Prostate gland (tissue), 2 donors: ENCODE data around the gene FCF1. TPM values are rescaled to one million over a fixed set of nuclear protein-coding genes. Genes with fewer than 3 reads are reported as not detected.

Experiments used
- DNase-seq: peaks from one replicate; pipeline ENCODE4 v3.0.0-alpha.2; 2019; ENCODE audit warnings: low spot score
- H3K27ac ChIP-seq, 2 donors: fragments of 200-600 bp; sonication (generic); 2 replicates each; pipeline ENCODE4 v1.5.1; 2017 to 2019
- H3K27me3 ChIP-seq: fragments of 200-600 bp; sonication (generic); replicated peaks from 2 replicates; pipeline ENCODE4 v1.5.1; 2019; ENCODE audit not compliant: insufficient read depth
- H3K36me3 ChIP-seq, 2 donors: fragments of 200-600 bp; sonication (generic); 1 replicate in 1 of 2; 2 replicates in 1 of 2; pipeline versions ENCODE4 v1.5.1 to v1.8.1; 2017 to 2019
- H3K4me1 ChIP-seq: fragments of 200-600 bp; sonication (generic); replicated peaks from 2 replicates; pipeline ENCODE4 v1.5.1; 2019
- H3K4me3 ChIP-seq, 2 donors: fragments of 200-600 bp; sonication (generic); 2 replicates each; pipeline ENCODE4 v1.5.1; 2017 to 2019
- H3K9me3 ChIP-seq: fragments of 200-600 bp; sonication (generic); 2 replicates; pipeline ENCODE4 v1.5.1; 2017
- CTCF ChIP-seq, 4 experiments: fragments of 200-600 bp in 2 of 4; fragments of 450-650 bp in 2 of 4; sonication (generic) in 2 of 4; IDR thresholded peaks; 1 replicate in 3 of 4; 2 replicates in 1 of 4; pipeline ENCODE4 v1.5.1; 2016 to 2019; ENCODE audit warnings: antibody characterized with exemption in 4 of 4, mild to moderate bottlenecking in 2 of 4, moderate library complexity in 2 of 4
- POLR2A ChIP-seq: fragments of 450-650 bp; IDR thresholded peaks from one replicate; pipeline ENCODE4 v1.6.1; 2016; ENCODE audit warnings: antibody characterized with exemption, mild to moderate bottlenecking
- POLR2AphosphoS5 ChIP-seq: sonication (generic); formaldehyde crosslinking; IDR thresholded peaks from one replicate; pipeline ENCODE4 v1.6.1; 2017; ENCODE audit warnings: antibody characterized with exemption
- WGBS: methylation state at CpG from one replicate; pipeline ENCODE4 v1.1.5; 2018; 5-methylcytosine and 5-hydroxymethylcytosine counted together
- intact Hi-C: fragments of 100-400 bp; cut with DNase I; formaldehyde crosslinking; loops from one replicate; pipeline ENCODE4 v1.14.2; 2022
- total RNA-seq, 2 donors: library from RNA; depleted of rRNA; stranded (reverse); fragments of >200 nt; gene quantifications; one replicate each; pipeline ENCODE4 v1.1.0, GENCODE V29; 2016

Gene FCF1
- total RNA-seq, 2 donors from 2014 or later = 24.2 to 26.0 TPM

GRCh38 chr14:74713395-74713735 is 421 bp downstream of the FCF1 start:
- H3K4me3 ChIP-seq = peak overlapping the region; percentile 53 to 72
- 16% methylated on average over 6 of the region's 6 CpGs for WGBS

GRCh38 chr14:74720526-74720925 is 7.6 kb downstream of the FCF1 start:
- DNase-seq = no peak
- no peak overlapping the region for H3K27ac ChIP-seq
- no peaks in the 10 kb centered on the region for H3K9me3 ChIP-seq
- intact Hi-C loops = no loop called here
- H3K4me1 ChIP-seq = no peaks in the 10 kb centered on the region
- no peaks in the 10 kb centered on the region for H3K27me3 ChIP-seq
- TF ChIP-seq POLR2A (no peak), POLR2AphosphoS5 (no peak), CTCF (IDR thresholded peaks at IDR 0.05) (no peak)
- H3K36me3 ChIP-seq = peaks cover 0 to 4% of the 10 kb centered on the region in 2 donors
- H3K4me3 ChIP-seq = no peak overlapping the region

More at GRCh38 chr14:74713395-74713735, 421 bp downstream of the FCF1 start:
- Histone ChIP-seq H3K4me1 (peaks cover 4% of the 10 kb centered on the region), H3K27me3 (no peaks in the 10 kb centered on the region), H3K27ac (peak overlapping the region; percentile 78 to 81), H3K36me3 (peaks cover 0 to 4% of the 10 kb centered on the region in 2 donors), H3K9me3 (no peaks in the 10 kb centered on the region)
- no peak for TF ChIP-seq POLR2A
- TF ChIP-seq POLR2AphosphoS5 = no peak
- TF ChIP-seq CTCF (IDR thresholded peaks at IDR 0.05) = no peak
- no peak for DNase-seq
- intact Hi-C loops = loop anchor here (5.0 to 10.0 kb wide), 2 partner anchors 51 to 101 kb away; partner anchors contain the start of genes LTBP2 and YLPM1

- H3K36me3 ChIP-seq = peaks cover 0 to 2% of the 10 kb centered on the region in 2 donors
These were observed 10.2 kb downstream of the FCF1 start for GRCh38 chr14:74723134-74723533.

GRCh38 chr14:74732387-74732786 is 19.4 kb downstream of the FCF1 start:
- H3K4me1 ChIP-seq = no peaks in the 10 kb centered on the region
- intact Hi-C loops = no loop called here
- H3K9me3 ChIP-seq = no peaks in the 10 kb centered on the region
- no peaks in the 10 kb centered on the region for H3K27me3 ChIP-seq
- no peak for DNase-seq
- no peak overlapping the region for H3K27ac ChIP-seq
- TF ChIP-seq POLR2A = no peak
- no peak for TF ChIP-seq CTCF (IDR thresholded peaks at IDR 0.05)
- peak; percentile 20 for TF ChIP-seq POLR2AphosphoS5
- peaks cover 0 to 5% of the 10 kb centered on the region in 2 donors for H3K36me3 ChIP-seq
- H3K4me3 ChIP-seq = no peak overlapping the region
- WGBS = 55% methylated on average over 2 of the region's 2 CpGs

More at GRCh38 chr14:74723134-74723533, 10.2 kb downstream of the FCF1 start:
- TF ChIP-seq POLR2AphosphoS5 (no peak), CTCF (IDR thresholded peaks at IDR 0.05) (no peak), POLR2A (no peak)
- Histone ChIP-seq H3K4me3 (no peak overlapping the region), H3K27ac (no peak overlapping the region), H3K4me1 (no peaks in the 10 kb centered on the region), H3K9me3 (no peaks in the 10 kb centered on the region), H3K27me3 (no peaks in the 10 kb centered on the region)
- intact Hi-C loops = no loop called here
- WGBS = 95% methylated on average over 3 of the region's 3 CpGs
- DNase-seq = no peak

GRCh38 chr14:74733221-74733620 is 20.3 kb downstream of the FCF1 start:
- intact Hi-C loops = no loop called here
- Histone ChIP-seq H3K36me3 (peaks cover 0 to 5% of the 10 kb centered on the region in 2 donors), H3K9me3 (no peaks in the 10 kb centered on the region), H3K27ac (no peak overlapping the region), H3K27me3 (no peaks in the 10 kb centered on the region), H3K4me3 (no peak overlapping the region), H3K4me1 (no peaks in the 10 kb centered on the region)
- no peak for DNase-seq
- no peak for TF ChIP-seq CTCF (IDR thresholded peaks at IDR 0.05)
- TF ChIP-seq POLR2A = no peak
- TF ChIP-seq POLR2AphosphoS5 = no peak
- 76% methylated on average over 3 of the region's 3 CpGs for WGBS
